Measurements from ENCODE around the gene PIP5K1B.

PIP5K1B gene

GRCh38 chr9:68714416-68715180, 9.6 kb downstream of the PIP5K1B start:
- DNase-seq (ENCODE audit: low spot score) = no peak
- Histone ChIP-seq H3K27me3 (ENCODE audit: control insufficient read depth in 3 of 3, insufficient read depth in 3 of 3, low read depth in 1 of 3, low read length in 3 of 3) (no peaks in the 10 kb centered on the region), H2AFZ (ENCODE audit: low read length) (no peak overlapping the region), H2BK5ac (ENCODE audit: low read length) (no peak overlapping the region), H3K4me2 (ENCODE audit: insufficient read depth, low read length, poor library complexity, severe bottlenecking) (no peak overlapping the region), H2BK12ac (ENCODE audit: low read length) (no peak overlapping the region), H2AK5ac (ENCODE audit: low read depth, low read length) (no peak overlapping the region), H2BK15ac (ENCODE audit: low read length) (no peak overlapping the region), H4K8ac (ENCODE audit: low read depth, low read length) (no peak overlapping the region), H3K18ac (ENCODE audit: low read length) (no peak overlapping the region), H3K4me1 (ENCODE audit: control insufficient read depth in 2 of 2, insufficient read depth in 1 of 2, low read depth in 1 of 2, low read length in 2 of 2) (peaks cover 0 to 27% of the 10 kb centered on the region in 2 donors), H2BK120ac (ENCODE audit: low read depth, low read length) (no peak overlapping the region), H3K27ac (replicated peaks; ENCODE audit: low read length) (no peak overlapping the region), H3K9ac (ENCODE audit: low read depth, low read length, poor library complexity) (no peak overlapping the region), H3K4ac (ENCODE audit: low read length) (no peak overlapping the region), H3K23ac (ENCODE audit: low read depth, low read length, poor library complexity) (no peak overlapping the region), H3K79me1 (ENCODE audit: low read depth, low read length) (no peaks in the 10 kb centered on the region), H3K14ac (ENCODE audit: low read length) (no peak overlapping the region), H4K91ac (ENCODE audit: low read depth, low read length, poor library complexity) (no peak overlapping the region), H3K9me3 (replicated peaks in 1 of 2; ENCODE audit: control insufficient read depth in 2 of 2, insufficient read depth in 1 of 2, low read depth in 1 of 2, low read length in 2 of 2) (peaks cover 0 to 11% of the 10 kb centered on the region in 2 donors), H3K4me3 (ENCODE audit: low read length in 2 of 2) (no peak overlapping the region), H3K36me3 (replicated peaks in 1 of 2; ENCODE audit: control insufficient read depth in 2 of 2, insufficient read depth in 2 of 2, low read length in 2 of 2) (peaks cover 0 to 67% of the 10 kb centered on the region in 2 donors)
- no CpG with 5 or more reads among the region's 4 CpGs for WGBS, 2 donors (ENCODE audit: extremely low coverage in 2 of 2, insufficient read length in 2 of 2, insufficient replicate concordance in 1 of 2)

DNA sequence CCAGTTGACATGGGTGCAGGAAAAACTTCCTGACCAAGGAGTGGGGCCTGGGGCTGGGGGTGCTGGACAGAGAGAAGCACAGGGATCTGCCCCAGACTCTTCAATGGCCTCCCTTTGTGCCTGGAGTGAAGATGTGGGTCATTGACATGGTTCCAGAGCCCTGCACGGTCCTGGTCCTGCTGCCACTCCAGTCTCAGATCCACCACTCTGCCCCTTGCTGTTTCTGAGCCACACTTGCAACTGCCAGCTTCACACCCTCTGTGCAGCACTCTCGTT, 10.1 kb downstream of the PIP5K1B start:
- Histone ChIP-seq H3K23ac (ENCODE audit: low read depth, low read length, poor library complexity) (no peak overlapping the region), H2BK120ac (ENCODE audit: low read depth, low read length) (no peak overlapping the region), H3K4me1 (ENCODE audit: control insufficient read depth in 2 of 2, insufficient read depth in 1 of 2, low read depth in 1 of 2, low read length in 2 of 2) (peaks cover 0 to 28% of the 10 kb centered on the region in 2 donors), H4K8ac (ENCODE audit: low read depth, low read length) (no peak overlapping the region), H2AFZ (ENCODE audit: low read length) (no peak overlapping the region), H2AK5ac (ENCODE audit: low read depth, low read length) (no peak overlapping the region), H3K27me3 (ENCODE audit: control insufficient read depth in 3 of 3, insufficient read depth in 3 of 3, low read depth in 1 of 3, low read length in 3 of 3) (no peaks in the 10 kb centered on the region), H3K27ac (replicated peaks; ENCODE audit: low read length) (no peak overlapping the region), H3K18ac (ENCODE audit: low read length) (no peak overlapping the region), H3K9ac (ENCODE audit: low read depth, low read length, poor library complexity) (no peak overlapping the region), H2BK15ac (ENCODE audit: low read length) (no peak overlapping the region), H3K4ac (ENCODE audit: low read length) (no peak overlapping the region), H3K79me1 (ENCODE audit: low read depth, low read length) (no peaks in the 10 kb centered on the region), H2BK12ac (ENCODE audit: low read length) (peak overlapping the region; percentile 50), H3K4me2 (ENCODE audit: insufficient read depth, low read length, poor library complexity, severe bottlenecking) (no peak overlapping the region), H2BK5ac (ENCODE audit: low read length) (no peak overlapping the region), H3K9me3 (replicated peaks in 1 of 2; ENCODE audit: control insufficient read depth in 2 of 2, insufficient read depth in 1 of 2, low read depth in 1 of 2, low read length in 2 of 2) (peaks cover 0 to 11% of the 10 kb centered on the region in 2 donors), H4K91ac (ENCODE audit: low read depth, low read length, poor library complexity) (no peak overlapping the region), H3K36me3 (replicated peaks in 1 of 2; ENCODE audit: control insufficient read depth in 2 of 2, insufficient read depth in 2 of 2, low read length in 2 of 2) (peaks cover 0 to 64% of the 10 kb centered on the region in 2 donors), H3K14ac (ENCODE audit: low read length) (no peak overlapping the region), H3K4me3 (ENCODE audit: low read length in 2 of 2) (no peak overlapping the region)
- DNase-seq (ENCODE audit: low spot score) = no peak
- WGBS, 2 donors (ENCODE audit: extremely low coverage in 2 of 2, insufficient read length in 2 of 2, insufficient replicate concordance in 1 of 2) = no CpG with 5 or more reads among the region's 2 CpGs

- no peak overlapping the region for H3K9ac ChIP-seq (ENCODE audit: low read depth, low read length, poor library complexity)
- H3K27me3 ChIP-seq (ENCODE audit: control insufficient read depth in 3 of 3, insufficient read depth in 3 of 3, low read depth in 1 of 3, low read length in 3 of 3) = no peaks in the 10 kb centered on the region
- H2BK12ac ChIP-seq (ENCODE audit: low read length) = no peak overlapping the region
- H3K4me3 ChIP-seq (ENCODE audit: low read length in 2 of 2) = no peak overlapping the region
- no peak overlapping the region for H2BK120ac ChIP-seq (ENCODE audit: low read depth, low read length)
- H3K4me1 ChIP-seq (ENCODE audit: control insufficient read depth in 2 of 2, insufficient read depth in 1 of 2, low read depth in 1 of 2, low read length in 2 of 2) = peaks cover 0 to 24% of the 10 kb centered on the region in 2 donors
- H2AFZ ChIP-seq (ENCODE audit: low read length) = no peak overlapping the region
- H2BK5ac ChIP-seq (ENCODE audit: low read length) = no peak overlapping the region
- H3K23ac ChIP-seq (ENCODE audit: low read depth, low read length, poor library complexity) = no peak overlapping the region
- no peak overlapping the region for H3K14ac ChIP-seq (ENCODE audit: low read length)
- H2AK5ac ChIP-seq (ENCODE audit: low read depth, low read length) = no peak overlapping the region
- no peak for DNase-seq (ENCODE audit: low spot score)
- H3K4me2 ChIP-seq (ENCODE audit: insufficient read depth, low read length, poor library complexity, severe bottlenecking) = no peak overlapping the region
- H4K91ac ChIP-seq (ENCODE audit: low read depth, low read length, poor library complexity) = no peak overlapping the region
- peaks cover 0 to 43% of the 10 kb centered on the region in 2 donors for H3K36me3 ChIP-seq (replicated peaks in 1 of 2; ENCODE audit: control insufficient read depth in 2 of 2, insufficient read depth in 2 of 2, low read length in 2 of 2)
- H3K27ac ChIP-seq (replicated peaks; ENCODE audit: low read length) = no peak overlapping the region
- no CpG with 5 or more reads among the region's 2 CpGs for WGBS, 2 donors (ENCODE audit: extremely low coverage in 2 of 2, insufficient read length in 2 of 2, insufficient replicate concordance in 1 of 2)
- no peaks in the 10 kb centered on the region for H3K79me1 ChIP-seq (ENCODE audit: low read depth, low read length)
- H4K8ac ChIP-seq (ENCODE audit: low read depth, low read length) = no peak overlapping the region
- H3K9me3 ChIP-seq (replicated peaks in 1 of 2; ENCODE audit: control insufficient read depth in 2 of 2, insufficient read depth in 1 of 2, low read depth in 1 of 2, low read length in 2 of 2) = peaks cover 0 to 2% of the 10 kb centered on the region in 2 donors
- no peak overlapping the region for H2BK15ac ChIP-seq (ENCODE audit: low read length)
- no peak overlapping the region for H3K18ac ChIP-seq (ENCODE audit: low read length)
- H3K4ac ChIP-seq (ENCODE audit: low read length) = no peak overlapping the region
Observed at GRCh38 chr9:68717552-68718443, 12.8 kb downstream of the PIP5K1B start.

- H2BK5ac ChIP-seq (ENCODE audit: low read length) = no peak overlapping the region
- H3K27ac ChIP-seq (replicated peaks; ENCODE audit: low read length) = no peak overlapping the region
- DNase-seq (ENCODE audit: low spot score) = no peak
- no peak overlapping the region for H4K91ac ChIP-seq (ENCODE audit: low read depth, low read length, poor library complexity)
- no peaks in the 10 kb centered on the region for H3K27me3 ChIP-seq (ENCODE audit: control insufficient read depth in 3 of 3, insufficient read depth in 3 of 3, low read depth in 1 of 3, low read length in 3 of 3)
- no peak overlapping the region for H2AK5ac ChIP-seq (ENCODE audit: low read depth, low read length)
- H2BK15ac ChIP-seq (ENCODE audit: low read length) = no peak overlapping the region
- no peak overlapping the region for H3K23ac ChIP-seq (ENCODE audit: low read depth, low read length, poor library complexity)
- peaks cover 0 to 24% of the 10 kb centered on the region in 2 donors for H3K4me1 ChIP-seq (ENCODE audit: control insufficient read depth in 2 of 2, insufficient read depth in 1 of 2, low read depth in 1 of 2, low read length in 2 of 2)
- no peak overlapping the region for H3K4me2 ChIP-seq (ENCODE audit: insufficient read depth, low read length, poor library complexity, severe bottlenecking)
- H3K9ac ChIP-seq (ENCODE audit: low read depth, low read length, poor library complexity) = no peak overlapping the region
- H3K4ac ChIP-seq (ENCODE audit: low read length) = no peak overlapping the region
- no peak overlapping the region for H2BK12ac ChIP-seq (ENCODE audit: low read length)
- H3K14ac ChIP-seq (ENCODE audit: low read length) = no peak overlapping the region
- no peak overlapping the region for H3K4me3 ChIP-seq (ENCODE audit: low read length in 2 of 2)
- peak overlapping the region; percentile 36 for H2AFZ ChIP-seq (ENCODE audit: low read length)
- H3K36me3 ChIP-seq (replicated peaks in 1 of 2; ENCODE audit: control insufficient read depth in 2 of 2, insufficient read depth in 2 of 2, low read length in 2 of 2) = peaks cover 0 to 24% of the 10 kb centered on the region in 2 donors
- no peak overlapping the region for H2BK120ac ChIP-seq (ENCODE audit: low read depth, low read length)
- no CpG with 5 or more reads among the region's 2 CpGs for WGBS, 2 donors (ENCODE audit: extremely low coverage in 2 of 2, insufficient read length in 2 of 2, insufficient replicate concordance in 1 of 2)
- H4K8ac ChIP-seq (ENCODE audit: low read depth, low read length) = no peak overlapping the region
- no peak overlapping the region for H3K18ac ChIP-seq (ENCODE audit: low read length)
- H3K79me1 ChIP-seq (ENCODE audit: low read depth, low read length) = no peaks in the 10 kb centered on the region
- peaks cover 0 to 15% of the 10 kb centered on the region in 2 donors for H3K9me3 ChIP-seq (replicated peaks in 1 of 2; ENCODE audit: control insufficient read depth in 2 of 2, insufficient read depth in 1 of 2, low read depth in 1 of 2, low read length in 2 of 2)
Observed at GRCh38 chr9:68719847-68720246, 14.8 kb downstream of the PIP5K1B start.
